ENCODE results near the gene PRRG2. TPM values are rescaled to one million over a fixed set of nuclear protein-coding genes. Genes with fewer than 3 reads are reported as not detected.
"Not testable (repeated sequence)": the region's sequence is repeated elsewhere in the genome, so short reads cannot be mapped to it uniquely, and the experiment has no call there.

Gene PRRG2
- total RNA-seq, 2 donors from 2014 or later = 2.6 to 4.9 TPM

- H3K27ac ChIP-seq = peak overlapping the region in 3 of 4 donors; percentile 55 to 71 (median 69)
- intact Hi-C loops (cut with DNase I) = no loop called here
- peaks cover 0 to 5% of the 10 kb centered on the region in 2 donors for H3K36me3 ChIP-seq (replicated peaks in 1 of 2; ENCODE audit: insufficient read depth in 1 of 2, low read depth in 2 of 2)
- ATAC-seq (no peak), DNase-seq (no peak)
- H3K27me3 ChIP-seq = no peaks in the 10 kb centered on the region
- 82 to 86% methylated on average over 11 to 18 of the region's 19 CpGs for WGBS, 2 donors
- TF ChIP-seq CTCF (IDR thresholded peaks at IDR 0.05) (no peak), POLR2A (IDR thresholded peaks at IDR 0.05) (no peak)
- no peaks in the 10 kb centered on the region for H3K9me3 ChIP-seq
- H3K4me3 ChIP-seq = no peak overlapping the region
- peaks cover 15% of the 10 kb centered on the region for H3K4me1 ChIP-seq
Observed at GRCh38 chr19:49631610-49632192, 50.6 kb downstream of the PRRG2 start.

GRCh38 chr19:49632576-49632975, 51.5 kb downstream of the PRRG2 start:
- Histone ChIP-seq H3K4me1 (peaks cover 15% of the 10 kb centered on the region), H3K36me3 (replicated peaks in 1 of 2; ENCODE audit: insufficient read depth in 1 of 2, low read depth in 2 of 2) (no peaks in the 10 kb centered on the region), H3K27me3 (no peaks in the 10 kb centered on the region), H3K27ac (no peak overlapping the region), H3K9me3 (no peaks in the 10 kb centered on the region), H3K4me3 (no peak overlapping the region)
- intact Hi-C loops (cut with DNase I) = no loop called here
- no peak for ATAC-seq
- DNase-seq = no peak
- no peak for TF ChIP-seq CTCF (IDR thresholded peaks at IDR 0.05)
- no peak for TF ChIP-seq POLR2A (IDR thresholded peaks at IDR 0.05)
- 91 to 96% methylated on average over 4 to 5 of the region's 5 CpGs for WGBS, 2 donors

- H3K9me3 ChIP-seq; ATAC-seq; H3K4me3 ChIP-seq; DNase-seq; H3K27ac ChIP-seq; intact Hi-C loops (cut with DNase I); H3K36me3 ChIP-seq (replicated peaks in 1 of 2; ENCODE audit: insufficient read depth in 1 of 2, low read depth in 2 of 2); H3K27me3 ChIP-seq: not testable (repeated sequence)
- 74 to 78% methylated on average over 9 of the region's 9 CpGs for WGBS, 2 donors
- peaks cover 21% of the 10 kb centered on the region for H3K4me1 ChIP-seq
Observed at GRCh38 chr19:49633273-49633672, 52.2 kb downstream of the PRRG2 start.

- Histone ChIP-seq H3K4me1 (peaks cover 37% of the 10 kb centered on the region), H3K36me3 (replicated peaks in 1 of 2; ENCODE audit: insufficient read depth in 1 of 2, low read depth in 2 of 2) (no peaks in the 10 kb centered on the region), H3K9me3 (no peaks in the 10 kb centered on the region), H3K27ac (peak overlapping the region in 1 of 4 donors; percentile 26), H3K27me3 (no peaks in the 10 kb centered on the region), H3K4me3 (no peak overlapping the region)
- WGBS, 2 donors = 50 to 59% methylated on average over 17 to 23 of the region's 24 CpGs
- ATAC-seq = no peak
- no peak for DNase-seq
- no peak for TF ChIP-seq POLR2A (IDR thresholded peaks at IDR 0.05)
- no peak for TF ChIP-seq CTCF (IDR thresholded peaks at IDR 0.05)
- intact Hi-C loops (cut with DNase I) = loop anchor here (5.0 kb wide), 1 partner anchor 38 kb away; no protein-coding TSS in a partner anchor
Observed at GRCh38 chr19:49635530-49636232, 54.6 kb downstream of the PRRG2 start.

- DNase-seq (no peak), ATAC-seq (no peak)
- no peak for TF ChIP-seq POLR2A (IDR thresholded peaks at IDR 0.05)
- no peak for TF ChIP-seq CTCF (IDR thresholded peaks at IDR 0.05)
- WGBS, 2 donors = 78 to 79% methylated on average over 25 to 30 of the region's 30 CpGs
- no peaks in the 10 kb centered on the region for H3K27me3 ChIP-seq
- intact Hi-C loops (cut with DNase I) = loop anchor here (5.0 kb wide), 1 partner anchor 39 kb away; no protein-coding TSS in a partner anchor
- no peaks in the 10 kb centered on the region for H3K9me3 ChIP-seq
- H3K27ac ChIP-seq = no peak overlapping the region
- no peaks in the 10 kb centered on the region for H3K36me3 ChIP-seq (replicated peaks in 1 of 2; ENCODE audit: insufficient read depth in 1 of 2, low read depth in 2 of 2)
- H3K4me1 ChIP-seq = peaks cover 35% of the 10 kb centered on the region
- H3K4me3 ChIP-seq = no peak overlapping the region
Observed at GRCh38 chr19:49636233-49636932, 55.3 kb downstream of the PRRG2 start.

Measured in body of pancreas (tissue), 4 donors.